HG03139 (cell line): Measurements from ENCODE around the gene TNIP2.
"Not testable (repeated sequence)": the region's sequence is repeated elsewhere in the genome, so short reads cannot be mapped to it uniquely, and the experiment has no call there.

ENCODE experiments used
- ATAC-seq: cut with Tn5 transposase; IDR thresholded peaks from one replicate; pipeline ENCODE4 v1.9.1; 2021; ENCODE audit not compliant: unreplicated experiment

The TNIP2 gene

DNA sequence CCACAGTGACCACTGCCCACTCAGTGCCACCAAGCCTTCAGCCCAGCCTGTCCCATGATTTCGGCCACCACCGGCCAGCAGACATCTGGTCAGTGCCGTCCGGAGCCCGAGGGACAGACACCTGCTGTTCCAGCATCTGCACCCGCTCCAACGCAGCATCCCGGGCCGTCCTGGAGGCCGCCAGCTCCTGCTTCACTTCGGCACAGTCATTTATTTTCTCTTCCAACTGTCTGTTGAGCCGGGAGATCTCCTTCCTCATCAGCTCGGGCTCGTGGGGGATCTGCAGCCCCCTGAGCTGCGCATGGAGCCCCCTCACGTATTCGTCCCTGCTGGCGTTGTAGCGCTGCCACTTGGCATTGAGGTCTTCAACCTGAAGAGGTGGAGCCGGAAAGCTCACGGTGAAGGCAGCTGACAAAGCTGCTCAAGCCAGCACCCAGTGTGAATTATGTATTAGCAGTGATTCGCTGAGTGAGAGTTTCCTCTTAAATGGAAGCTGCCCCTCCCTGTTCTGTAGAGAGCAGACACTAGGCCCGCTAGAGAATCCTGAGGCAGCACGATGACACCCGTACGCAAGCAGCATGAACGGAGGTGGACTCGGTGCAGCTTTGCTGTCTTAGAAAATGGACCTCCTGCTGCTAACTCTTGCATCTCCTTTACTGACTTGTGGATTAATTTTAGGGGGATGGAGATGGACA is 11.4 kb downstream of the TNIP2 start:
- no peak for ATAC-seq

DNA sequence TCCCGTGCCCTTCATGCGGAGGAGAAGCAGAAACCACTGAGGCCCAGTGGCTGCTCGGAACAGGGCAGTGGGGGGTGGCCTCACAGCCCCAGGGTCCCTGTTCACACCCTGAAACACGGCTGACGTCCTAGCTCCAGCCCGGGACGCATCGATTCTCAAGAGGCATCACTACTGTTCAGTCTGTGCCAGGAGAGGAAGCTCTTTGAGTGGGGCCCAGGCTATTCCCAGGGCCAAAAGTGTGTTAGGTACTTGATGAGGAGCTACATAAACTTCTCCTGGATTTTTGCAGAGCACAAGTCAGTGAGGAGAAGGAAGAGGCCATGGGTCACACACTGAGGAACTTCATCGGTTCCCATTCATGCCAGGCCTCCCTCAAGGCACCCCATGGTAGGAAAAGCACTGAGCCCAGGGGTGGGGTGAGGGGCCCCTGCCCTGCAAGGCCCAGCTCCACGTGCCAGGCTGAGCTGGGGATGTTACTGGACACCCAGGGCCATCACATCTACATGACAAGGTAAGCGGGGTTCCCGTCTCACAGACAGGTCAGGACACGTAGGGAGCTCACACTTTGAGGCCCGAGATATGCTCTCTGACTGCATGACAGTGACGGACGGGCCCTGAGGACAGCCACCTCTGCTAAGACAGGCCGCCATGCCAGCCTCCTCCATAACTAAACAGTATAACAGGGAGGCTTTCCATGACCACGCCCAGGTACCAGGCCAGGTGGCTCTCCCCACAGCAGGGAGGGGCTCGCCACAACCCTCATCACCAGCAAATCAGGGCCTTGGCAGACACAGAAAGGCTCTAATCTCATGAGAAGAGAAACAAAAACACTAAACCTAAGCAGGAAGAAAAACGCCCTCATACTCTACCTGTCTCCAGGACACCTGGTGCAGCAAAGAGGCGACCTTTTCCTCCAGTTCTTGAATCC is 12.4 kb downstream of the TNIP2 start:
- no peak for ATAC-seq

DNA sequence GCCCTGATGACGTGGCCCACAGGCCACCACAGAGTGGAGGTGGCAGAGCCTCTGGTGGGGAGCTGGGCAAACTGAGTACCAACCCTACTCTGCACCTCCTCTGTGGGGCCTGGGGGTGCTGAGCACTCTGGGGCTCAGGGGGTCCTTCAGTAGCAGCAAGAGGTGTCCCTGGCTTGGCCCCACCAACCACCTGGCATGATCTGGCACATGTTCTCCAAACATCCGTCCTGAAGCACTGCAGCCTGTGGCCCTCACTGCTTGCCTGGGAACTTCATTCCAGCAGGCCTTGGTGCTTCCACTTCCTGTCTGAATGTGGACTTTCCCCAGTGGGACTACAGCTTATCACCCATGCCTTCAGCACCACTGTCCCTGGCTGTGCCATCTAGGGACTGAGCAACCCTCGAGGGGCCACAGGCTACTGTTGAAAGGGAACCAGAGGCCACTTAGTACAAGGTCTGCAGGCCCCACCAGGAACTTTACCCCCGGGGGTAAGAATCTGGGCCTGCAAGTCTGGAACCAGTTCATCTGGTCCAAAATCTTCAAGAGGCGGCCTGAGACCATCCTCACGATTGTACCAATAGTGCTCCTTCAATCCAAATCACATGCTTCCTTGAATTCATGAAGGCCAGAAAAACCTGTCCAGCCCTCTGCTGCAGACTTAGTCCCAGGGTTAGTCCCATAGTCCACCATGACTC is 13.2 kb downstream of the TNIP2 start:
- ATAC-seq = no peak

DNA sequence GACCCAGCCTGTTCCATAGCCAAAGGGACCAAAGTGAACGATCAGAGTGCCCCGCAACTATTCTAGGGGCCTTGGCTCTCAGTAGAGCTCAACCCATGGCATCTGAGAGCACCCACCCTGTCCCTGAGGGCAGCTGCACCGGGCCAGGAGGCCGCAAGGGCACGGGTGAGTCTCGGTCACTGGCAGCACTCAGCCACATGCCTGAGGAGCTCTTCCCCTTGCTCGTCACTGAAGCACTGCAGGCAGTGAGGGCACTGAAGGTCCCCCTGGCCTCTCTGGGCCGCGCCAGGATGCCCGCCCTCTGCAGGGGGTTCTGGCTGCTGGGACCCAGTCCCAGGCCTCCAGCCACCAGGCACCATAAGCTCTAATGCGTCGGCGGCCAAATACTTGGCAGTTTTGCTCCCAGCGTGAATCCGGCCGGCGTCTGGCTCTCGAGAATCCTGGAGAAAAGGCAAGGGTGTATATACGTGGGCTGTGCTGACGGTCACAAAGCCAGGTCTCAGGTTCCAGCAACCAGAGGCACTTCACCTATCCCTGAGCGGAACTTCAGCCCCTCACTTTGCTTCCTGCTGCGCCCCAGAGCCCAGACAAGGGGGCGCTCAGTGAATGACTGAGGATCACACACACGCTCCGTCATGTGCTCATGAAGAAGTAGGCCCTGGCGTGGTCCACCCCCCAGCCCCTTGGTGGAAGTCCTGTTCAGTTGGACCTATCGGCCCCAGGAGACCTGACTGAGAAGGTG is 13.9 kb downstream of the TNIP2 start:
- ATAC-seq = no peak

DNA sequence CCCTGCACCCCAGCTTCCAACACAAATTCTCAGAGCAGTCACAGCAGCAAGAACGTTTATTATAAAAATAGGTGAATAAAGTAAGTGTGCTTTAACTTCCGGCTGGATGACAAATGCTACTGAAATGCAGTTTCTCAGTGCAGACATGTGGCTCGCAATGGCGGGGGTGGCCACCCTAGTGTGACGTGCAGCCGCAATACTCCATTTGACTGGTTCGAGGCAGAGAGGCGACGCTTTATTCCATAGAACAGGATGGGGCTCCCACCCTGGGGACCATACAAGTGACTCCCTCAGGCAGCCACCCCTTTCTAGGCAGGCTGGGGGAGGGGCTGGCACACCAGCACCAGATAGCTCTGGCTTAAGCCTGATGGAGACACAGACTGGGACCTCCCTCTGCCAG is 14.5 kb downstream of the TNIP2 start:
- ATAC-seq = no peak

DNA sequence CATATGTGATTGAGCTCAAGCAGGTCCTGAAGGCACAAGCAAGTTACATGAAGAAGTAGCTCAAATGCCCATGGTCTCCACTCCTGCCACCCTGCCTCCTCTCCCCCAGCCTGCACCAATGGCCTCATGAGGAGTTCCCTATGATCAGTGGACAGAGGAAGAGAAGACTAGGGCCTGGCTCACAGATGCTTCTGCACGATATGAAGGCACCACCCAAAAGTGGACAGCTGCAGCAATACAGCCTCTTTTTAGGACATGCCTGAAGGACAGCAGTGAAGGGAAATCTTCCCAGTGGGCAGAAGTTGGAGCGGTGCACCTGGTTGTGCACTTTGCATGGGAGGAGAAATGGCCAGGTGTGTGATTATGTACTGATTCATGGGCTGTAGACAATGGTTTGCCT is 17.8 kb downstream of the TNIP2 start:
- not testable (repeated sequence) for ATAC-seq

DNA sequence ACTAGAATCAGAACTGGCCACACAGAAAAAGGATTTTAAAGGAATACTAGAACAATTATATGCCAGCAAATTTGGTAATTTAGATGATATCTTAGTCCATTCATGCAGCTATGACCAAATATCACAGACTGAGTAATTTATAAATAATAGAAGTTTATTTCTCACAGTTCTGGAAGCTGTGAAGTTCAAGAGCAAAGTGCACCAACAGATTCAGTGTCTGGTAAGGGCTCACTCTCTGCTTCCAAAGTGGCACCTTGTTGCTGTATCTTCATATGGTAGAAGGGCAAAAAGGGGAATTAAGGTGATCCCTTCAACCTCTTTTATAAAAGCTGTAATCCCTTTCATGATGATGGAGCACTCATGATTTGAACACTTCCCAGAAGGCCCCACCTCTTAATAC is 20.3 kb downstream of the TNIP2 start:
- ATAC-seq = no peak

DNA sequence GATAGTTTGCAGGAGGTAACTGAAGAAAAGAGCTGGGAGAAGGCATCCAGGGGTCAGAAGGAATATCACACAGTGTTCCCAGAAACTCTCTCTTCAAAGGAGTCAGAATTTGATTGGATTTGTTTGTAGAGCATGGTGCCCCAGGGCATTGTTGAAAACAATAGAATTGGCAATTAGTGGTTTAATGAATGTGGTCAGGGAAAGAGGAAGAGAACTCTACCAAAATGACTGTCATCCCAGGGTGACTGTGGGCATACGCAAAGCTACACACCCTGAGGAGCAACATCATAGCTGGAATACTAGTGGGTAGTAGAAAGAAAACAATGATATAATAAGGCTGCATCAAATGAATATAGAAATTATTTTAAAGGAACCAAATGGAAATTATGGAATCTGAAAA is 21.5 kb downstream of the TNIP2 start:
- no peak for ATAC-seq

DNA sequence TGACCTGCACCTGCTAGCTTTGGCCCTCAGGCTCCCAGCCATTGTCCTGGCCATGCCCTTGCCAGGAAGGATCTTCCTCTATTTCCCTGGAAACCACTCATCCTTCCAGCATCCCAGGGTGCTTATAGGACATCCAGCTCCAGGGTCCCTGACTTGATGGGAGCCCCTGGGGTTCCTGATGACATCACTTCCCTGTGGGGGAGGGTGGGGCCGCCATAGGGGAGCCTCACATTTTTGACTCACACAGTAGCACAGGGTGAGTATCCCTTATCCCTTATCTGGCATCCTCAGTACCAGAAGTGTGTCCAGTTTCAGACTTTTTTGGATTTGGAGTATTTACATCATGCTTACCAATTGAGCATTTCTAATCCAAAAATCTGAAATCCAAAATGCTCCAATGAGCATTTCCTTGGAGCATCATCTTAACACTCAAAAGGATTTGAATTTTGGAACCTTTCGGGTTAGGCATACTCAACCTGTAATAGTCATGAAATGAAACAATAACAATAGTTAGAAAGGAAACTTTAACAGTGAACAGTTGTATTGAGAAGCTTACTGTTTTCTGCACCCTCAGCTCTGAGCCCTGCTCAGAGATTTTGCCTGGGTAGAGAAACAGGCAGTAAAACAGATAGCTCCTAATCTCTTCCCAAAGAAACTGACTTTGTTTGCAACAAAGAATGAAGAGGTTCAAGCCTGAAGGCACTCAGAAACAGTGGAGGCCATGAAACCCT is 22.1 kb downstream of the TNIP2 start:
- no peak for ATAC-seq

DNA sequence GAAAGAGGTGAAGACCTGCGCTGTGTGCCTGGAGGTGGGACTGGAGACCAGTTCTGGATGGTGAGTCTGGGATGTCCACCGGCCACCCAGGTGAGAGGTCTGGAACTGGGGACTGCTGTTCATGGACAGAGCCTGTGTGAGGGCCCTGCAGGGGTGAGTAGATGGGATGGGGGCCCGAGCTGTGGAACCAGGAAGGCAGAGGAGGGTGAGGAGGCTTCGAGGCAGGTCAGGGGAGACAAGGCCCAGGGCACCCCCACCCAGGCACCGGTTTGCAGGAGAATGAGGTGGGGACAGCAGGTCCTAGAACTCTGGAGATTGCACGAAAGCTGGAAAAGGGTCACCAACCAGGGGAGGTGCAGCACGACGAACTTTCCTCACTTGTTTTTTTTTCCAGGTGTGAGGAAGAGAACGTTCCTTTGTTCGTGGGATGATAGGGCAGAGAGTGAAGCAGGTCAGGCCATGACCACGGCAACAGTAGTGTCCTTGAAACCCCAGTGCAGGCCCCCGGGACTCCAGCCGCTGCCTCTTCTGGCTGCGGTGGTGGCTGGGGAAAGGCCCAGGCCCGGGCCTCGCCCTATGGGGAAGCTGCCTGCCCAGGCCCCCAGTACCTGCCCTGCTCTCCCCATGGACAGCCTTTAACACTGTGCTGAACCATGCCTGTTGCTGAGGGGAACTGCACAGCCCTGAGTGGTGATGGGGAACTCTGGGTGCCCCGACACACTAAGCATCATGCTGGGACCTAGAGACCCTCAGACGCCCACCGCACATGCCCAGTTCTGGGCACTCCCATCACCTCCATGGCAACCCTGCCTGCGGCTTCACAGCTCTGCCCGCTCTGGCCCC is 22.9 kb downstream of the TNIP2 start:
- no peak for ATAC-seq

DNA sequence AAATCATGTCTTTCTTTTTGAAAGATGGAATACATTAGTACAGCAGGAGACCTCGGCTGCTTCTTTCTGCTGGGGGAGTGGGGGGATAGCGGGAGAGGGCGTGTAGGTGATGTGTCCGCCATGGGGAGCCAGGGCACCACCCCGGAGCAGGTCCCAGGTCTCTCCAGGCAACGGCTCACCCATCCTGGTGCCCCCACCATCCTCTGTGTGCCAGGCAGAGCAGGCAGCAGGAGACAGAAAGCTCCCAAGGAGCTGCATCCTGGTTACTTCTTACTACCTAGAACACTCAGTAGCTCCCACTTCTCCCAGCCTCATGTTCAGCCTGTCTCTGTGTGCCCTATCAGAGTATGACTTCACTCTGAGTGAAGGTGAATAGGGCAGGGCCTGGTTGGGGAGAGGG is 23.6 kb downstream of the TNIP2 start:
- ATAC-seq = no peak

DNA sequence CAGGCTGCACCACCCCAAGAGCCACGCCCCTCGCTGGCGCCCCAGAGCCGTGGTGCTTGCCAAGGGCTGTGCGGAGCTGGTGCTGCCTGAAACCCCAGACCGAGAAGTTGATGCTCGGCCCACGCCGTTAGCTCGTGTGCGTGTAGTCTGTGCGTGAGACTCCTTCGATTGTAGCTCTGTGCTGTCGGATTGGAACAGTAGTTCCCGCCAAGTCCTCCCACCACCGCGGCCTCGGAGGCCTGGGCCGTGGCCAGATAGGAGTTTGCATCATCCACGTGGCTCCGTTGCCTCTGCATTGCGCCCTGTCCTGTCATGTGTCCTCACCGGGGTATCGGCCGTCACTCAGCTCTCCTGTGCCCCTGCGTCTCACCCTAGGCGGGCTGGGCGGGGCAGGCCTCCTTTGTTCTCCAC is 24.2 kb downstream of the TNIP2 start:
- ATAC-seq = no peak

DNA sequence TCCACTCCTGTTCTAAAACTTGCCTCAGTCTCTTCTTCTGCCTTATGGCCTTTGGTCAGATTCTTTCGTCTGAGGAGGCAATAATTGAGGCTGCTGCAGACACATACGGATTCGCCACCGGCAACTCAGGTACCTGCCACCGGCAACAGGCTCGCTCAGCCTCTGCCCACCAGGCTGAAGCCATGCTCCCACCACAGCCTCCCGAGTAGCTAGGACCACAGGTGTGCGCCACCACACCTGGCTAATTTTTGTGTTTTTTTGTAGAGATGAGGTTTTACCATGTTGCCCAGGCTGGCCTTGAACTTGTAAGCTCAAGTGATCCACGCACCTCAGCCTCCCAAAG is 26.6 kb downstream of the TNIP2 start:
- no peak for ATAC-seq

DNA sequence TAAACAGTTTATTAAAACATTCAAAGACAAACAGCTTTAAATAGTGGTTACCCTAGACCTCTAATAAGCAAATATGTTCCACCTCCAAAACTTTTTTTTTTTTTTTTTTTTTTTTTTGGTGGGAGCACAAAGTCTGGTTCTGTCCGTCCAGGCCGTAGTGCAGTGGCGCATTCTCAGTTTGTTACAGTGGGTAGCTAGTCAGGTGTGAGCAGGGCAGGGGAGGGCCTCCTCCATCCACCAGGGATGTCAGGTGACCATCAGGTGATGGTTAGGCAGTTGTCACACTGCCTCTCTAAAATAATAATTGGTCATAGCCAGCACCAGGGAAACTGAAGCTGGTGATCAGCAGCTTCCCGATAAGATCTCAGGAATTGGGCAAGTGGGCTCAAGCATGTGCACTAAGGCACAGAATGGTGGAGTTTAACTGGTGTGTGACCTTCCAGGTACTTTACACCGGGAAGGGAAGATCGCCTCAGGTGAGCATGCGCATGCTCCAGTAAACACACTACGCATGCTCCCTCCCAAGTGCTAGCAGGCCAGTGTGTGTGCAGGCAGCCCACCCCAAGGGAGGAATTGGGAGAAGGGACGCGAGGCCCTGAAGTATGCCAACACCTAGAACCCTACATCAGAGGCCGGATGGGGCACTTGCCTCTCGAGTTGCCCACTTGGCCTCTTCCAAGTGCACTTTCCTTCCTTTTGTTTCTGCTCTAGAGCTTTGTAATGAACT is 27.2 kb downstream of the TNIP2 start:
- ATAC-seq = no peak

DNA sequence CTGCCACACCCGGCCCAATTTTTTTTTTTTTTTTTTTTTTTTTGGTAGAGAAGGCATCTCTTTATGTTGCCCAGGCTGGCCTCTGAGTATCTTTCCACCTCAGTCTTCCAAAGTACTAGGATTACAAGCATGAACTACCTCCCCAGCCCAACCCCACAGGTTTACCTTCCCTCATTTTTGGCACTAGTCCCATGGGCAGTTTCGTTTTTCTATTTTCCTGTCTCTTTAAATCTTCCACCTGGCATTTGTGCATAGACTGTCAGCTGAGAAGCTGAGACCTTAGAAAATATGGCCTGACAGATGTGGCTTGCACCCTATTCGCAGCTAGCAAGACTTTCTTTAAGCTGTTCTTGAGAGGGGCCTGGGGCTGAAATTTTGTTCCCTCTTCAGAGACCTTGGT is 27.9 kb downstream of the TNIP2 start:
- ATAC-seq = no peak

DNA sequence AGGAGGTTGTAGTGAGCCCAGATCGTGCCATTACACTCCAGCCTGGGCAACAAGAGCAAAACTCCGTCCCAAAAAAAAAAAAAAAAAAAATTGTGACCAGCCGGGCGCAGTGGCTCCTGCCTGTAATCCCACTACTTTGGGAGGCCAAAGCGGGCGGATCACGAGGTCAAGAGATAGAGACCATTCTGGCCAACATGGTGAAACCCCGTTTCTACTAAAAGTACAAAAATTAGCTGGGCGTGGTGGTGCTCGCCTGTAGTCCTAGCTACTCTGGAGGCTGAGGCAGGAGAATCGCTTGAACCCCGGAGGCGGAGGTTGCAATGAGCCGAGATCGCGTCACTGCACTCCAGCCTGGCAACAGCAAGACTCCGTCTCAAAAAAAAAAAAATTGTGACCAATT is 29.3 kb downstream of the TNIP2 start:
- not testable (repeated sequence) for ATAC-seq

DNA sequence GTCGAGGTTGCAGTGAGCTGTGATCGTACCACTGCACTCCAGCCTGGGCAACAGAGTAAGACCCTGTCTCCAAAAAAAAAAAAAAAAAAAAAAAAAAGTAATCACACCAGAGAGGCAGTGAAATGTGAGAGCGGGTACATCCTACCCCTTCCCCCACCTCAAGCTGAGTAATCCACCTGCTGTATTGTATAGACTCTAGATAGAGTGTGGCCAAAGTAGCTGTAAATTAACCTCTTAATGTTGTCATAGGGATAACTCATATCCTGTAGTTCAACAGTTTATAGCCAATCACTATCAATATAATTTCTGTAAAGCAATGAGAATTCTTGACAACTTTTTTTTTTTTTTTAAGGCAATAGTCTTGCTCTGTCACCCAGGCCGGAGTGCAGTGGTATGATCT is 30.8 kb downstream of the TNIP2 start:
- ATAC-seq = no peak

DNA sequence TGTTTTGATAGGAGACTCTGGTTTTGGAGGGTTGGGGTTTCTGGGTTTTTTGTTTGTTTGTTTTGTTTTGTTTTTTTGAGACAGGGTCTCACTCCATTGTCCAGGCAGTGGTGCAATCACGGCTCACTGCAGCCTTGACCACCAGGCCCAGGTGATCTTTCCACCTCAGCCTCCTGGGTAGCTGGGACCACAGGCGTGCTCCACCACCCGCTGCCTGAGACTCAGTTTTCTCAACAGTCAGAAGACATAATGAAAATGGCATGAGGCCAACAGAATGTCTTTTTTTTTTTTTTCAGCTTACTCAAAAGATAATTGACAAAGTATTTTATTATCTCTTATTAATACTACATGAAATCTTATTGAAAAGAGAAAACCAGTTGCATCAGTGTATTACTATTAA is 32.4 kb downstream of the TNIP2 start:
- no peak for ATAC-seq

DNA sequence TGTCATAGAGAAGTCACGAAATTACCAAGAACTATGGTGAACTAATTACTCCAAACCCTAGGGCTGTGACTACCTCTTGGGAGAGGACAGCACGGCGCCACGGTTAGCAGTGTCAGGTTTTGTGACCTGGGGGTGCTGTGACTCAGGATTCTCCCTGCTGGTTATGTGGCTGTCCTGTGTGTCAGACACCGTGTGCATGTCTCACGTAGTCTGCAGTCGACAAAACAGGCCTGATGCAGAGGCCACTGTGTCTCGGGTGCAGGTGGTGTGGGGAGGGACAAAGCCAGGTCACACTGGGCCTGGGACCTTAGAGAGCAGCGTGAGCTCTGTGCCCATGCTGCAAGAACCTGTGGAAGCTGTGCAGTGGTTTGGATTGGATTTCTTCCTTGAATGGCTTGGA is 34.1 kb downstream of the TNIP2 start:
- ATAC-seq = no peak
